ENCODE measurements around the gene LRRC27.

DNA sequence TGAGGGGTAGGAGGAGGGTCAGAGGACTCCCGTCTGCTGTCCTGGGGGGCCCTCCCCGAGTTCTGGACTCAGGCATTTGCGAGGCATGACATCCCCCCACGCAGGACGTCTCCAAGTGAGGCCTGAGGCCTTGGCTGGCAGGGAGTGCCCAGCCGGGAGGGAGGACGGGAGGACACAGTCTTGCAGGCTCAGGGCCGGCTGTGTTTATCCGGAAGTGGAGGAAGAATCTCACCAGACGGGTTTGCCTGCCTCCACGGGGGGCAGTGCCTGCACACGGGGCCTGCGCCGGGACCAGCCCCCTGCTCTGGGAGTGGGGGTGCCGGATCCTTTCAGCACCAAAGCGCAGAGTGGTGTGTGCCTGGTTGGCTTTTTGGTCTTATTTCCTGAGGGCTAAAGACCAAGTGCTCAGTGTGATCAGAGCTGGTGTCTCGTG, 75.9 kb downstream of the LRRC27 start:
- TF ChIP-seq, protein P1, sequence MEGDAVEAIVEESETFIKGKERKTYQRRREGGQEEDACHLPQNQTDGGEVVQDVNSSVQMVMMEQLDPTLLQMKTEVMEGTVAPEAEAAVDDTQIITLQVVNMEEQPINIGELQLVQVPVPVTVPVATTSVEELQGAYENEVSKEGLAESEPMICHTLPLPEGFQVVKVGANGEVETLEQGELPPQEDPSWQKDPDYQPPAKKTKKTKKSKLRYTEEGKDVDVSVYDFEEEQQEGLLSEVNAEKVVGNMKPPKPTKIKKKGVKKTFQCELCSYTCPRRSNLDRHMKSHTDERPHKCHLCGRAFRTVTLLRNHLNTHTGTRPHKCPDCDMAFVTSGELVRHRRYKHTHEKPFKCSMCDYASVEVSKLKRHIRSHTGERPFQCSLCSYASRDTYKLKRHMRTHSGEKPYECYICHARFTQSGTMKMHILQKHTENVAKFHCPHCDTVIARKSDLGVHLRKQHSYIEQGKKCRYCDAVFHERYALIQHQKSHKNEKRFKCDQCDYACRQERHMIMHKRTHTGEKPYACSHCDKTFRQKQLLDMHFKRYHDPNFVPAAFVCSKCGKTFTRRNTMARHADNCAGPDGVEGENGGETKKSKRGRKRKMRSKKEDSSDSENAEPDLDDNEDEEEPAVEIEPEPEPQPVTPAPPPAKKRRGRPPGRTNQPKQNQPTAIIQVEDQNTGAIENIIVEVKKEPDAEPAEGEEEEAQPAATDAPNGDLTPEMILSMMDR (IDR thresholded peaks at IDR 0.05), result no peak
- TF ChIP-seq POLR2A (IDR thresholded peaks at IDR 0.05), result peak; percentile 35

Measured in breast epithelium (tissue), 3 donors.